HEK293 (cell line): Measurements from ENCODE around the gene LARP1.
"Not testable (repeated sequence)": the region's sequence is repeated elsewhere in the genome, so short reads cannot be mapped to it uniquely, and the experiment has no call there.

ENCODE experiments used
- CTCF ChIA-PET: fragments of 350-600 bp; formaldehyde crosslinking; extraction: SDS; loops from one replicate; lab custom pipeline; 2021; ENCODE audit warnings: antibody characterized with exemption; lab: Yijun Ruan, JAX
- POLR2A ChIA-PET: fragments of 300-600 bp; formaldehyde crosslinking; extraction: SDS; loops from one replicate; lab custom pipeline; 2020; ENCODE audit warnings: antibody characterized with exemption, inconsistent platforms; lab: Yijun Ruan, JAX
- H3K27ac ChIP-seq: fragments of 200-500 bp; sonication (Bioruptor generic); 2 replicates; pipeline ENCODE4 v1.5.1; 2014; ENCODE audit warnings: low read depth, low read length, control low read depth, inconsistent platforms; ENCODE audit errors: extremely low read depth
- H3K36me3 ChIP-seq, 2 experiments: fragments of 200-500 bp in 1 of 2; sonication (Bioruptor generic) in 1 of 2; 1 replicate in 1 of 2; 2 replicates in 1 of 2; pipeline ENCODE4 v1.5.1; 2014 to 2017; ENCODE audit warnings: inconsistent platforms in 2 of 2, low read length in 2 of 2; ENCODE audit not compliant: control insufficient read depth in 2 of 2, insufficient read depth in 1 of 2
- H3K4me1 ChIP-seq: fragments of 200-500 bp; sonication (Bioruptor generic); 2 replicates; pipeline ENCODE4 v1.5.1; 2014; ENCODE audit warnings: mild to moderate bottlenecking, low read length, inconsistent platforms; ENCODE audit not compliant: control insufficient read depth, insufficient read depth
- H3K4me3 ChIP-seq: 2 replicates; pipeline ENCODE4 v1.5.1; 2011; ENCODE audit warnings: low read depth, mild to moderate bottlenecking, control low read depth, low read length, moderate library complexity
- H3K9me3 ChIP-seq: fragments of 200-500 bp; sonication (Bioruptor generic); 2 replicates; pipeline ENCODE4 v1.5.1; 2014; ENCODE audit warnings: low read depth, low read length, inconsistent platforms; ENCODE audit not compliant: control insufficient read depth, insufficient read depth
- HIC1 ChIP-seq: fragments of 450-650 bp; formaldehyde crosslinking; IDR thresholded peaks from 2 replicates; pipeline ENCODE4 v1.5.1; 2016; ENCODE audit warnings: missing biosample characterization, missing genetic modification characterization
- HOXA7 ChIP-seq: sonication (generic); formaldehyde crosslinking; IDR thresholded peaks from 2 replicates; pipeline ENCODE4 v1.8.1; 2022; ENCODE audit warnings: missing genetic modification reagents, borderline replicate concordance
- HOXD13 ChIP-seq: sonication (generic); formaldehyde crosslinking; IDR thresholded peaks from 2 replicates; pipeline ENCODE4 v1.8.0; 2022; ENCODE audit warnings: missing genetic modification reagents, borderline replicate concordance
- KLF8 ChIP-seq: fragments of 450-650 bp; formaldehyde crosslinking; IDR thresholded peaks from 2 replicates; pipeline ENCODE4 v1.5.1; 2016; ENCODE audit warnings: missing biosample characterization, missing genetic modification characterization
- SALL2 ChIP-seq: fragments of 450-650 bp; formaldehyde crosslinking; IDR thresholded peaks from 2 replicates; pipeline ENCODE4 v1.5.0; 2017; ENCODE audit warnings: missing biosample characterization, mild to moderate bottlenecking, missing genetic modification characterization, borderline replicate concordance
- TRIM28 ChIP-seq: IDR thresholded peaks from 2 replicates; pipeline ENCODE4 v1.6.1; 2011; ENCODE audit warnings: low read length, control low read depth, borderline replicate concordance
- ZBTB20 ChIP-seq: fragments of 450-650 bp; formaldehyde crosslinking; IDR thresholded peaks from 2 replicates; pipeline ENCODE4 v1.5.1; 2016; ENCODE audit warnings: missing biosample characterization, missing genetic modification characterization
- ZBTB48 ChIP-seq: fragments of 450-650 bp; formaldehyde crosslinking; IDR thresholded peaks from 2 replicates; pipeline ENCODE4 v1.5.1; 2016; ENCODE audit warnings: missing biosample characterization, missing genetic modification characterization
- ZBTB49 ChIP-seq: fragments of 450-650 bp; formaldehyde crosslinking; IDR thresholded peaks from 2 replicates; pipeline ENCODE4 v1.5.1; 2016; ENCODE audit warnings: missing biosample characterization, missing genetic modification characterization, low read depth
- ZBTB6 ChIP-seq: fragments of 450-650 bp; formaldehyde crosslinking; IDR thresholded peaks from 2 replicates; pipeline ENCODE4 v1.5.1; 2017; ENCODE audit warnings: missing biosample characterization, missing genetic modification characterization
- ZNF10 ChIP-seq: fragments of 450-650 bp; formaldehyde crosslinking; IDR thresholded peaks from 2 replicates; pipeline ENCODE4 v1.5.1; 2017; ENCODE audit warnings: missing biosample characterization, missing genetic modification characterization
- ZNF211 ChIP-seq: fragments of 450-650 bp; formaldehyde crosslinking; IDR thresholded peaks from 2 replicates; pipeline ENCODE4 v1.5.1; 2016; ENCODE audit warnings: low read depth, missing biosample characterization, missing genetic modification characterization
- ZNF24 ChIP-seq: fragments of 450-650 bp; formaldehyde crosslinking; IDR thresholded peaks from 2 replicates; pipeline ENCODE4 v1.5.1; 2016; ENCODE audit warnings: missing biosample characterization, missing genetic modification characterization
- ZNF362 ChIP-seq: fragments of 450-650 bp; formaldehyde crosslinking; IDR thresholded peaks from 2 replicates; pipeline ENCODE4 v1.5.1; 2016; ENCODE audit warnings: missing biosample characterization, missing genetic modification characterization
- ZNF433 ChIP-seq: fragments of 450-650 bp; formaldehyde crosslinking; IDR thresholded peaks from 2 replicates; pipeline ENCODE4 v1.5.1; 2016; ENCODE audit warnings: missing biosample characterization, missing genetic modification characterization, low read depth
- ZNF501 ChIP-seq: fragments of 450-650 bp; formaldehyde crosslinking; IDR thresholded peaks from 2 replicates; pipeline ENCODE4 v1.5.1; 2016; ENCODE audit warnings: missing biosample characterization, missing genetic modification characterization
- ZNF514 ChIP-seq: fragments of 450-650 bp; formaldehyde crosslinking; IDR thresholded peaks from 2 replicates; pipeline ENCODE4 v1.5.1; 2016; ENCODE audit warnings: missing biosample characterization, missing genetic modification characterization
- ZNF529 ChIP-seq: fragments of 450-650 bp; formaldehyde crosslinking; IDR thresholded peaks from 2 replicates; pipeline ENCODE4 v1.5.1; 2017; ENCODE audit warnings: missing genetic modification characterization, missing biosample characterization; ENCODE audit not compliant: insufficient replicate concordance
- ZNF645 ChIP-seq: fragments of 450-650 bp; formaldehyde crosslinking; IDR thresholded peaks from 2 replicates; pipeline ENCODE4; 2016; ENCODE audit warnings: missing biosample characterization, missing genetic modification characterization
- ZNF747 ChIP-seq: fragments of 450-650 bp; formaldehyde crosslinking; IDR thresholded peaks from 2 replicates; pipeline ENCODE4 v1.5.1; 2016; ENCODE audit warnings: missing biosample characterization, missing genetic modification characterization
- ZNF830 ChIP-seq: fragments of 450-650 bp; IDR thresholded peaks from 2 replicates; pipeline ENCODE4 v1.5.0; 2018; ENCODE audit warnings: missing biosample characterization, missing genetic modification characterization, low read depth, mild to moderate bottlenecking, moderate library complexity
- ZSCAN30 ChIP-seq: fragments of 450-650 bp; IDR thresholded peaks from 2 replicates; pipeline ENCODE4 v1.5.1; 2018; ENCODE audit warnings: missing biosample characterization, mild to moderate bottlenecking, missing genetic modification characterization, moderate library complexity

Gene LARP1

GRCh38 chr5:154834053-154834452, 78.9 kb downstream of the LARP1 start:
- no peak overlapping the region for H3K27ac ChIP-seq
- peaks cover 12% of the 10 kb centered on the region; the same call in 1 of the 2 replicates for H3K4me1 ChIP-seq
- TF ChIP-seq ZNF433 = no peak
- no peak for TF ChIP-seq KLF8 (tag by site-specific recombination)
- TF ChIP-seq ZNF211 = no peak
- no peaks in the 10 kb centered on the region for H3K9me3 ChIP-seq
- CTCF ChIA-PET = no interaction called here
- H3K36me3 ChIP-seq = peaks cover 12 to 30% of the 10 kb centered on the region in 2 experiments; a peak in 2 of 3 replicates
- POLR2A ChIA-PET = no interaction called here
- H3K4me3 ChIP-seq = no peak overlapping the region

GRCh38 chr5:154835701-154836052, 80.5 kb downstream of the LARP1 start:
- CTCF ChIA-PET, H3K27ac ChIP-seq, H3K4me3 ChIP-seq, H3K9me3 ChIP-seq: not testable (repeated sequence)
- H3K4me1 ChIP-seq = peaks cover 12% of the 10 kb centered on the region; the same call in 1 of the 2 replicates
- peaks cover 12 to 13% of the 10 kb centered on the region in 2 experiments; a peak in 2 of 3 replicates for H3K36me3 ChIP-seq
- POLR2A ChIA-PET = interaction anchor here (0.7 to 1.6 kb wide), 5 partner anchors 9 to 33 kb away, joined by 3 to 11 read pairs (median 4); partner anchors contain the start of gene FAXDC2
- TF ChIP-seq ZBTB20 (tag by site-specific recombination) = peak; percentile 0; the same call in 1 of the 2 replicates
- TF ChIP-seq ZNF362 (tag by site-specific recombination) = peak; percentile 92

GRCh38 chr5:154836225-154836624, 81.0 kb downstream of the LARP1 start:
- H3K36me3 ChIP-seq = peaks cover 9% of the 10 kb centered on the region in 2 experiments; a peak in 2 of 3 replicates
- TF ChIP-seq SALL2 (tag by site-specific recombination) (no peak), ZBTB48 (tag by site-specific recombination) (no peak), ZNF645 (tag by site-specific recombination) (no peak), ZSCAN30 (tag by site-specific recombination) (no peak), ZNF830 (tag by site-specific recombination) (no peak), HIC1 (no peak), ZNF501 (tag by site-specific recombination) (no peak), TRIM28 (no peak), ZNF24 (tag by site-specific recombination) (no peak), ZBTB6 (tag by site-specific recombination) (no peak), HOXD13 (CRISPR knock-in tag) (no peak), ZNF514 (tag by site-specific recombination) (no peak), ZNF747 (tag by site-specific recombination) (no peak), ZNF529 (tag by site-specific recombination) (no peak), KLF8 (tag by site-specific recombination) (no peak), ZBTB49 (tag by site-specific recombination) (no peak), HOXA7 (CRISPR knock-in tag) (no peak), ZNF10 (tag by site-specific recombination) (no peak)
- CTCF ChIA-PET = no interaction called here
- POLR2A ChIA-PET = interaction anchor here (0.7 kb wide), 1 partner anchor 32 kb away, joined by 11 read pairs; no protein-coding TSS in a partner anchor
- H3K4me3 ChIP-seq = no peak overlapping the region
- H3K4me1 ChIP-seq = peaks cover 12% of the 10 kb centered on the region; the same call in 1 of the 2 replicates
- H3K27ac ChIP-seq = no peak overlapping the region
- no peaks in the 10 kb centered on the region for H3K9me3 ChIP-seq
